H4 (cell line): Measurements from ENCODE around the gene PIAS4. TPM values are rescaled to one million over a fixed set of nuclear protein-coding genes. Genes with fewer than 3 reads are reported as not detected.

Source experiments
- DNase-seq: peaks from one replicate; pipeline ENCODE4 v3.0.0-alpha.2; 2015; ENCODE audit warnings: low spot score
- total RNA-seq: library from RNA; depleted of rRNA; stranded (reverse); fragments of >200 nt; shearing (Covaris generic); gene quantifications from 2 replicates; pipeline ENCODE4 v1.2.3, GENCODE V29; 2014; rRNA removed

Gene PIAS4
- total RNA-seq, 1 experiment from 2014 or later, result 5.7 TPM

GRCh38 chr19:4075373-4075772 lies 67.8 kb downstream of the PIAS4 start:
- DNase-seq, result no peak

GRCh38 chr19:4077007-4077374 lies 69.5 kb downstream of the PIAS4 start:
- no peak for DNase-seq

- no peak for DNase-seq
These were observed 70.5 kb downstream of the PIAS4 start for GRCh38 chr19:4077800-4078684.

DNA sequence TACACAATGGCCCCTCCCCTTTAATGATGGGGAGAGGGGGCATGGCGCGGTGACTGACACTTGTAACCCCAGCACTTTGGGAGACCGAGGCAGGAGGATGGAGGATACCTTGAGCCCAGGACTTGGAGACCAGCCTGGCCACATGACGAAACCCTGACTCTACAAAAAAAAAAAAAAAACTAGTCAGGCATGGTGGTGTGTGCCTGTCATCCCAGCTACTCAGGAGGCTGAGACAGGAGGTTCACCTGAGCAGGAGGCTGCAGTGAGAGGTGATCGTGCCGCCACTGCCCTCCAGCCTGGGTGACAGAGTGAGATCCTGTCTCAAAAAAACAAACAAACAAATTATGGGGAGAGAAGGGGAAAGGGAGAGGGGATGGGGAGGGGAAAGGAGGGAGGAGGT lies 72.9 kb downstream of the PIAS4 start:
- no peak for DNase-seq

DNA sequence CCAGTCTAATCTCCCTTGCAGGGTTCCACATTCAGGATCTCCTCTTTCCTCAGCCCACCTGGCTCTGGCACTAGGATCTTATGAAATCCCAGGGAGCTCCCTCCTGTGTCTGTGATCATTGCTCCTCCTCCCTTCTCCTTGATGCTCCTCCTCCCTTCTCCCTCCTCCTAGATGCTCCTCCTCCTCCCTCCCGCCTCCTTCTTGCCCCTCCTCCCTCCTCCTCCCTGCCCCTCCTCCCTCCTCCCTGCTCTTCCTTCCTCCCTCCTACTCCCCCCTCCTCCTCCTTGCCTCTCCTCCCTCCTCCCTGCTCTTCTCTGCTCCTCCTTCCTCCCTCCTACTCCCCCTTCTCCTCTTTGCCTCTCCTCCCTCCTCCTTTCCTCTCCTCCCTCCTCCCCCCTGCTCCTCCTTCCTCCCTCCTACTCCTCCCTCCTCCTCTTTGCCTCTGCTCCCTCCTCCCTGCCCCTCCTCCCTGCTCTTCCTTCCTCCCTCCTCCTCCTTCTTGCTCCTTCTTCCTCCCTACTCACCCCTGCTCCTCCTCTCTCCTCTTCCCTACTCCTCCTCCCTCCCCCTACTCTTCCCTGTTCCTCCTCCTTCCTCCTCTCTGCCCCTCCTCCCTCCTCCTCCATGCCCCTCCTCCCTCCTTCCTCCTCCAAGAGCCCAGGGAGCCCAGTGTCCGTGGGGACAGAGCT lies 74.0 kb downstream of the PIAS4 start:
- no peak for DNase-seq

- DNase-seq, result no peak
These were observed 74.6 kb downstream of the PIAS4 start for GRCh38 chr19:4082172-4082571.

GRCh38 chr19:4083677-4084546 lies 76.4 kb downstream of the PIAS4 start:
- no peak for DNase-seq

GRCh38 chr19:4084547-4084877 lies 77.0 kb downstream of the PIAS4 start:
- DNase-seq, result no peak

GRCh38 chr19:4086411-4086867 lies 78.9 kb downstream of the PIAS4 start:
- DNase-seq, result no peak

- no peak for DNase-seq
These were observed 80.5 kb downstream of the PIAS4 start for GRCh38 chr19:4087787-4088679.

DNA sequence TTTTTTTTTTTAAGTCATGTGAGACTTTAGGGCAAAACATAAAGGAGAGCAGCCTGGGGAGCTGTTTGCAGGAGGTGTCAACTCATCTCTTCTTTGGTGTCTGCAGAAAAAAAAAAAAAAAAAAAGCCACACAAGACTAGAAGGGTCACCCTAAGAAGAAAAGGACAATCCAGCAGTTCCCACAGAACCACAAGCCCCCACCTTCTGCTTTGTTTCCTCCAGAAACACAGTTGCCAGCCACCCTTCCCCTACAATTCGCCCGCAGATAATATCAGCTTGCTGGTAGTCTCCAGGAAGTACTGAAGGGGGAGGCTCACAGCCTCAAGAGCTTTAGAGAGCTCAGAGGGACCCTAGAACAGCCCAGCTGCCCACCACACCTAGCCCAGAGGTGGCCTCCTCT lies 81.4 kb downstream of the PIAS4 start:
- no peak for DNase-seq

Other genes with a start within 250 kb of the PIAS4 start
- 11.4 and 15.8 TPM in 2 replicates for gene APBA3, start 246.0 kb upstream of the PIAS4 start, total RNA-seq
- 74.4 and 75.7 TPM in 2 replicates for gene MRPL54, start 245.1 kb upstream of the PIAS4 start, total RNA-seq
- gene RAX2, start 235.5 kb upstream of the PIAS4 start, total RNA-seq, result not detected in 2 replicates
- 0.04 TPM in 1 of 2 replicates, not detected in the other for gene MATK, start 221.4 kb upstream of the PIAS4 start, total RNA-seq
- gene ZFR2, start 138.7 kb upstream of the PIAS4 start, total RNA-seq, result not detected in 2 replicates
- not detected in 2 replicates for gene ATCAY, start 127.1 kb upstream of the PIAS4 start, total RNA-seq
- not detected in 2 replicates for gene NMRK2, start 74.7 kb upstream of the PIAS4 start, total RNA-seq
- gene DAPK3, start 36.6 kb upstream of the PIAS4 start, total RNA-seq, result 54.5 and 70.3 TPM in 2 replicates
- gene EEF2, start 22.3 kb upstream of the PIAS4 start, total RNA-seq, result 588 and 692 TPM in 2 replicates
- gene ZBTB7A, start 59.2 kb downstream of the PIAS4 start, total RNA-seq, result 2.5 and 5.0 TPM in 2 replicates
- 79.8 and 84.3 TPM in 2 replicates for gene MAP2K2, start 116.4 kb downstream of the PIAS4 start, total RNA-seq
- gene CREB3L3, start 145.9 kb downstream of the PIAS4 start, total RNA-seq, result not detected in 2 replicates
- gene SIRT6, start 174.8 kb downstream of the PIAS4 start, total RNA-seq, result 7.6 and 14.3 TPM in 2 replicates
- gene ANKRD24, start 175.0 kb downstream of the PIAS4 start, total RNA-seq, result 0.12 TPM in 1 of 2 replicates, not detected in the other
- 0.33 and 1.2 TPM in 2 replicates for gene EBI3, start 221.8 kb downstream of the PIAS4 start, total RNA-seq
- 20.9 and 28.9 TPM in 2 replicates for gene YJU2, start 239.3 kb downstream of the PIAS4 start, total RNA-seq